ENCODE measurements around the gene DACT1.

The DACT1 gene

GRCh38 chr14:58673722-58674121 is 36.0 kb downstream of the DACT1 start:
- H3K4me3 ChIP-seq = no peak overlapping the region
- H3K27ac ChIP-seq = no peak overlapping the region
- H3K36me3 ChIP-seq = no peaks in the 10 kb centered on the region
- H3K4me1 ChIP-seq = no peaks in the 10 kb centered on the region
- no peak for DNase-seq
- TF ChIP-seq, protein P1, sequence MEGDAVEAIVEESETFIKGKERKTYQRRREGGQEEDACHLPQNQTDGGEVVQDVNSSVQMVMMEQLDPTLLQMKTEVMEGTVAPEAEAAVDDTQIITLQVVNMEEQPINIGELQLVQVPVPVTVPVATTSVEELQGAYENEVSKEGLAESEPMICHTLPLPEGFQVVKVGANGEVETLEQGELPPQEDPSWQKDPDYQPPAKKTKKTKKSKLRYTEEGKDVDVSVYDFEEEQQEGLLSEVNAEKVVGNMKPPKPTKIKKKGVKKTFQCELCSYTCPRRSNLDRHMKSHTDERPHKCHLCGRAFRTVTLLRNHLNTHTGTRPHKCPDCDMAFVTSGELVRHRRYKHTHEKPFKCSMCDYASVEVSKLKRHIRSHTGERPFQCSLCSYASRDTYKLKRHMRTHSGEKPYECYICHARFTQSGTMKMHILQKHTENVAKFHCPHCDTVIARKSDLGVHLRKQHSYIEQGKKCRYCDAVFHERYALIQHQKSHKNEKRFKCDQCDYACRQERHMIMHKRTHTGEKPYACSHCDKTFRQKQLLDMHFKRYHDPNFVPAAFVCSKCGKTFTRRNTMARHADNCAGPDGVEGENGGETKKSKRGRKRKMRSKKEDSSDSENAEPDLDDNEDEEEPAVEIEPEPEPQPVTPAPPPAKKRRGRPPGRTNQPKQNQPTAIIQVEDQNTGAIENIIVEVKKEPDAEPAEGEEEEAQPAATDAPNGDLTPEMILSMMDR (IDR thresholded peaks at IDR 0.05) = no peak
- H3K9me3 ChIP-seq = no peaks in the 10 kb centered on the region
- no peaks in the 10 kb centered on the region for H3K27me3 ChIP-seq
- intact Hi-C loops (cut with DNase I; ENCODE audit: low total_unique reads) = no loop called here

- H3K4me3 ChIP-seq = no peak overlapping the region
- TF ChIP-seq, protein P1 (IDR thresholded peaks at IDR 0.05) = no peak
- DNase-seq = no peak
- H3K36me3 ChIP-seq = no peaks in the 10 kb centered on the region
- H3K27me3 ChIP-seq = no peaks in the 10 kb centered on the region
- intact Hi-C loops (cut with DNase I; ENCODE audit: low total_unique reads) = no loop called here
- no peaks in the 10 kb centered on the region for H3K4me1 ChIP-seq
- H3K9me3 ChIP-seq = no peaks in the 10 kb centered on the region
- H3K27ac ChIP-seq = no peak overlapping the region
Observed at GRCh38 chr14:58677001-58677400, 39.2 kb downstream of the DACT1 start.

GRCh38 chr14:58677517-58677916 is 39.8 kb downstream of the DACT1 start:
- no peak overlapping the region for H3K4me3 ChIP-seq

GRCh38 chr14:58677996-58678395 is 40.2 kb downstream of the DACT1 start:
- TF ChIP-seq, protein P1 (IDR thresholded peaks at IDR 0.05) = no peak
- no peak for DNase-seq
- intact Hi-C loops (cut with DNase I; ENCODE audit: low total_unique reads) = no loop called here
- no peaks in the 10 kb centered on the region for H3K27me3 ChIP-seq
- no peaks in the 10 kb centered on the region for H3K4me1 ChIP-seq
- H3K36me3 ChIP-seq = no peaks in the 10 kb centered on the region
- H3K27ac ChIP-seq = no peak overlapping the region
- H3K4me3 ChIP-seq = no peak overlapping the region
- no peaks in the 10 kb centered on the region for H3K9me3 ChIP-seq

More at GRCh38 chr14:58677517-58677916, 39.8 kb downstream of the DACT1 start:
- no peaks in the 10 kb centered on the region for H3K27me3 ChIP-seq
- DNase-seq = no peak
- no peaks in the 10 kb centered on the region for H3K4me1 ChIP-seq
- intact Hi-C loops (cut with DNase I; ENCODE audit: low total_unique reads) = no loop called here
- H3K27ac ChIP-seq = no peak overlapping the region
- no peaks in the 10 kb centered on the region for H3K9me3 ChIP-seq
- H3K36me3 ChIP-seq = no peaks in the 10 kb centered on the region
- TF ChIP-seq, protein P1 (IDR thresholded peaks at IDR 0.05) = no peak

- no peaks in the 10 kb centered on the region for H3K36me3 ChIP-seq
- no peak overlapping the region for H3K4me3 ChIP-seq
- no peaks in the 10 kb centered on the region for H3K27me3 ChIP-seq
- no peaks in the 10 kb centered on the region for H3K9me3 ChIP-seq
- TF ChIP-seq, protein P1 (IDR thresholded peaks at IDR 0.05) = no peak
- H3K4me1 ChIP-seq = no peaks in the 10 kb centered on the region
- no peak for DNase-seq
- intact Hi-C loops (cut with DNase I; ENCODE audit: low total_unique reads) = no loop called here
- H3K27ac ChIP-seq = no peak overlapping the region
Observed at GRCh38 chr14:58680698-58681097, 42.9 kb downstream of the DACT1 start.

DNA sequence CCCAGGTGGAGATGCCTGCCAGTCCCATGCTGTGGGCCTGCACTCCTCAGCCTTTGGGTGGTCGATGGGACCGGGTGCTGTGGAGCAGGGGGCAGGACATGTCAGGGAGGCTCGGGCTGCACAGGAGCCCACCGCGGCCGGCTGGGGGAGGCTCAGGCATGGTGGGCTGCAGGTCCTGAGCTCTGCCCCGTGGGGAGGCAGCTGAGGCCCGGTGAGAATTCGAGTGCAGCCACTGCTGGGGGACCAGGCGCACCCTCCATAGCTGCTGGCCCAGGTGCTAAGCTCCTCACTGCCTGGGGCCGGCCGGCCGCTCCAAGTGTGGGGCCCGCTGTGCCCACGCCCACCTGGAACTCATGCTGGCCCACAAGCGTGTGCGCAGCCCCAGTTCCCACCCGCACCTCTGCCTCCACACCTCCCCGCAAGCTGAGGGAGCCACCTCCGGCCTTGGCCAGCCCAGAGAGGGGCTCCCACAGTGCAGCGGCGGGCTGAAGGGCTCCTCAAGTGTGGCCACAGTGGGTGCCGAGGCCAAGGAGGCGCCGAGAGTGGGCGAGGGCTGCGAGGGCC is 49.6 kb downstream of the DACT1 start:
- DNase-seq = no peak
- intact Hi-C loops (cut with DNase I; ENCODE audit: low total_unique reads) = no loop called here
- no peaks in the 10 kb centered on the region for H3K27me3 ChIP-seq
- no peaks in the 10 kb centered on the region for H3K36me3 ChIP-seq
- H3K9me3 ChIP-seq = peaks cover 0 to 5% (median 0%) of the 10 kb centered on the region in 3 donors
- H3K4me1 ChIP-seq = peaks cover 0 to 10% (median 4%) of the 10 kb centered on the region in 4 donors
- TF ChIP-seq, protein P1 (IDR thresholded peaks at IDR 0.05) = no peak
- no peak overlapping the region for H3K4me3 ChIP-seq
- H3K27ac ChIP-seq = no peak overlapping the region

Measured in tibial artery (tissue), 4 donors.